HG03442 (cell line): Measurements from ENCODE around the gene KLHL17.
"Not testable (repeated sequence)": the region's sequence is repeated elsewhere in the genome, so short reads cannot be mapped to it uniquely, and the experiment has no call there.

Source experiments
- ATAC-seq: cut with Tn5 transposase; IDR thresholded peaks from one replicate; pipeline ENCODE4 v1.9.1; 2021; ENCODE audit warnings: mild to moderate bottlenecking, moderate library complexity; ENCODE audit not compliant: unreplicated experiment

The KLHL17 gene

GRCh38 chr1:935751-936231, 24.6 kb upstream of the KLHL17 start:
- no peak for ATAC-seq

- ATAC-seq = no peak
These were observed 23.8 kb upstream of the KLHL17 start for GRCh38 chr1:936348-937264.

- ATAC-seq = no peak
These were observed 22.9 kb upstream of the KLHL17 start for GRCh38 chr1:937521-937920.

- no peak for ATAC-seq
These were observed 22.2 kb upstream of the KLHL17 start for GRCh38 chr1:938088-938683.

- no peak for ATAC-seq
These were observed 21.5 kb upstream of the KLHL17 start for GRCh38 chr1:938711-939489.

- no peak for ATAC-seq
These were observed 20.8 kb upstream of the KLHL17 start for GRCh38 chr1:939511-940106.

- ATAC-seq = no peak
These were observed 20.0 kb upstream of the KLHL17 start for GRCh38 chr1:940107-941014.

GRCh38 chr1:941015-941587, 19.3 kb upstream of the KLHL17 start:
- no peak for ATAC-seq

- ATAC-seq = no peak
These were observed 18.6 kb upstream of the KLHL17 start for GRCh38 chr1:941588-942383.

- ATAC-seq = no peak
These were observed 18.0 kb upstream of the KLHL17 start for GRCh38 chr1:942411-942821.

- no peak for ATAC-seq
These were observed 17.4 kb upstream of the KLHL17 start for GRCh38 chr1:942864-943533.

GRCh38 chr1:943545-944340, 16.6 kb upstream of the KLHL17 start:
- no peak for ATAC-seq

GRCh38 chr1:944341-945325, 15.8 kb upstream of the KLHL17 start:
- no peak for ATAC-seq

GRCh38 chr1:945688-946556, 14.5 kb upstream of the KLHL17 start:
- ATAC-seq = no peak

- ATAC-seq = not testable (repeated sequence)
These were observed 13.6 kb upstream of the KLHL17 start for GRCh38 chr1:946811-947210.
